SKM-1 (cell line): ENCODE measurements around the gene DALRD3.
"Not testable (repeated sequence)": the region's sequence is repeated elsewhere in the genome, so short reads cannot be mapped to it uniquely, and the experiment has no call there.

ENCODE experiments used
- DNase-seq: peaks from one replicate; lab custom pipeline; 2025; ENCODE audit not compliant: unreplicated experiment; lab: John Stamatoyannopoulos, UW

DALRD3 gene

DNA sequence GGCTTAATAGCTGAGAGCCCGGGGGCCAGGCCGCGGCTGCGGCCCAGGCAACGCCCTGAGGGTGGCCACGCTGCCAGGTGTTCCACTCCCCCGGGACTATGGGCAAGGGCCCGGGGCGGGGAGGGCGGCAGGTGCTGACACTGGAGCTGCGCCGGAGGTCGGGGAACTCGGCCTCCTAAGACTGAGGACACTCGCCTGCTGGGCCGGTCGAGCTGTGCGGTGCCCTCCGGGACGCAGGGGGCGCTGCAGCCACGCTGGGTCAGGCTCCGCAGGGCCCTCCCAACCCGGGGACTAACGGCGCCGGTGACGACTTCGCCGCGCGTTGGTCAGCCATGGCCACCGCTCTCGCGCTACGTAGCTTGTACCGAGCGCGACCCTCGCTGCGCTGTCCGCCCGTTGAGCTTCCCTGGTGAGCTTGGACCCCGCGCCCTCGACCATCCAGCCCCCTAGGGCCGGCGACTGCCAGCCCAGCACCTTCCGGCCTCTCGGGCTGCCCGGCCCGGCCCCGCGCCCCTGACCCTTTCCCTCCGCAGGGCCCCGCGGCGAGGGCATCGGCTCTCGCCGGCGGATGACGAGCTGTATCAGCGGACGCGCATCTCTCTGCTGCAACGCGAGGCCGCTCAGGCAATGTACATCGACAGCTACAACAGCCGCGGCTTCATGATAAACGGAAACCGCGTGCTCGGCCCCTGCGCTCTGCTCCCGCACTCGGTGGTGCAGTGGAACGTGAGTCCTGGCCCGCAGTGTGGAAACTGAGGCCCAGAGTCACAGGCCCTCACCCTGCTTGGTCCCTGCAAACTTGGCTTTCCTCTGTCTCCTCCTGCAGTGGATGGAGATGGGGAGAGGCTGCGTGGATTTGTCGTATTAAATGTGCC, 3.7 kb upstream of the DALRD3 start, which contains the start of gene NDUFAF3:
NDUFAF3 (plus strand) TSS at position 309 of the 875 bp plus-strand sequence; CDS start at position 333, 24 bp downstream.
- DNase-seq: peak; percentile 56

DNA sequence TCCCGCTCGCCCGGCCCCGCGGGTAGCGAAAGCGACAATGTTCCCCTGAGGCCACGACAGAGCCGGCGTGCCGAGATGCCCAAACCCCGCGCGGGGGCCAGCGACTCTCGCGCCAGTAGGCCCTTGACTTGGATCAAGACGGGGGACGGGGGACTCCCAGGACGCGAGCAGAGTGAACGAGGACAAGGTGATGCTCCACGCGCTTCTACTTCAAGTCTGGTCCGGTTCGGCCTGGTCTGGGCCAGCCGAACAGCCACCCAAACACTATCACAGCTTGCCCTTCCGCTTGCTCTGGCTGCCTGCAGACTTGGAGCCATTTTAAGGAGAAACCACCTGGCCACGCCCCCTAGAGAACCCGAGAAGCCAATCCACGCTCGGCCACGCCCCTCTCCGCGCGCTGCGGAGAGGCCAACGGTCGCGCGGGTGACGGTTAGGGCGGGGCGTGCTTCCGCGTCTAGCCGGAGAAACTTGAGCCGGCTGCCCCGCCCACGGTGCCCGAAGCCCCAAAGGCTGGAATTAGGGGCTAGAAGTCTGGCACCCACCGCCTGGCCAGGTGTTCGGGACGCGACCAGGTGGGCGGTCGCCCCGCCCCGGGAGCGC, 2.9 kb upstream of the DALRD3 start:
- DNase-seq: peak; percentile 93

DNA sequence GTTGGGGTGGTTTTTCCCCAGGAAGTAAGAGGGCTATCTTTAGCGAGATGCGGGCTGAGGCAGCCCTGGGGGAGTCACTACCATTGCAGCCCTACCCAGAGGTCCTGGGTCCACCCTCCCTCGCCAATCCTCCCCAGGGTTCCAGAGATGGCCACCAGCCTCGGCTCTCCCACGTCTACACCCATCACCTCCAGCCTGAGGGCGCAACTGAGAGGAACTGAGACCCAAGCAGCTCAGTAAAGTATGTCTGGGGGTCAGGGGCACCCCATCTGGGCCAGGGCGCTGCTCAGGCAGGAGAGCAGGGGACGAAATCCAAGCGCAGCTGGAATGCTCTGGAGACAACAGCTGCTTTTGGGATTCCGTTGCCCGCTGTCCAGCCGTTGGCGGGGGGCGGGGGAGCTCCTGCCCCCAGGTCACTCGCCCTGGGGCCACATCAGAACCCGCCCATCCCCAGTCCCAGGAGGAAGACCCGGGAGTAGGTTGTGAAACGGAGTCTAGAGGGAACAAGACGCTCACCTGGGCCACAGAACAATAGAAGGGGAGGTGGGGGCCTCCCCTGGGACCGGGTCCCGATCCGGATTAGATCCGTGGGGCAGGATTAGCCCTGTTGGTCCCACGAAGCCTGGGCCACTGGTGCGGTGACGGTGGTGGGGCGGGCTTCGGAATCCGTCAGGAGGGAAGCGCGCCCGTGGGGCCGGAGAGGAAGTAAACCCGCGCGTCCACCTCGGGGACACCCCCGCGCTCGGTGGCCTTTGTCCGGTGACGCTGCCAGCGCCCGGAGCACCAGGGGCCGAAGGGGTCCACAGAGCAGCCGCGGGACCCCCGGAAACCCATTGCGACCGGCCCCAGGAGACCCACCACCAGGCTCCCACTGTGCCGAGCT, 2.2 kb upstream of the DALRD3 start:
- peak; percentile 22 for DNase-seq

DNA sequence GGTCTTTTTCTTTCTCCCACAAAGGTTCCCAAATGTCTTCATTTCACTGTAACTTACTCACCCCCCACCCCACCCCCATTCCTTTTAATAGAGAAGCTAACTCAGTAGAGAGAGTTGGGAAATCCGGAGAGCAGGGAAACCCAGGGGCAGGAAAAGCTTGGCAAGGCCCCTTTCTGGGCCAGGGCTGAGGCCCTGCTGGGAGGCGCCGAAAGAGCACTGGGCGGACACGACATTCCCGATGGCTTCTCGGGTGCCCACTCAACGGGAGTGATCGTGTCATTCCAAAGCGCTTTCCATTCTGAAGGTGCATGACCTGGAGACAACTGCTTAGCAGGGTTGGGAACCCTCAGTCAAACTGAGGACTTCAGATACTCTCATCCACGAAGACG, 1.6 kb upstream of the DALRD3 start:
- DNase-seq: no peak

DNA sequence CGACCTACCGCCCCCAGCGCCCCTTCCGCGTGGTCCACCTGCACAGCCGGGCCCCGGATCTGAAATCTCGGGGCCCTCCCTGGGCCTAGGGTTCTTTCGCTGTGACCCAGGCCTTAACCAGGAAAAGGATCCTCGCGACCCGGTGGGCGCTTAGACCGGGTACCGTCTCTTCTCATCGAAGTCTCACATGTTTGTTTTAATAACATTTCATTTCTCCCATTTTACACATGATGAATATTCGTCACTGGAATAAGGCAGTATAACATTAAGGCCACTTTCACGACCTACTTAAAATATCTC, 277 bp upstream of the DALRD3 start:
- no peak for DNase-seq

DNA sequence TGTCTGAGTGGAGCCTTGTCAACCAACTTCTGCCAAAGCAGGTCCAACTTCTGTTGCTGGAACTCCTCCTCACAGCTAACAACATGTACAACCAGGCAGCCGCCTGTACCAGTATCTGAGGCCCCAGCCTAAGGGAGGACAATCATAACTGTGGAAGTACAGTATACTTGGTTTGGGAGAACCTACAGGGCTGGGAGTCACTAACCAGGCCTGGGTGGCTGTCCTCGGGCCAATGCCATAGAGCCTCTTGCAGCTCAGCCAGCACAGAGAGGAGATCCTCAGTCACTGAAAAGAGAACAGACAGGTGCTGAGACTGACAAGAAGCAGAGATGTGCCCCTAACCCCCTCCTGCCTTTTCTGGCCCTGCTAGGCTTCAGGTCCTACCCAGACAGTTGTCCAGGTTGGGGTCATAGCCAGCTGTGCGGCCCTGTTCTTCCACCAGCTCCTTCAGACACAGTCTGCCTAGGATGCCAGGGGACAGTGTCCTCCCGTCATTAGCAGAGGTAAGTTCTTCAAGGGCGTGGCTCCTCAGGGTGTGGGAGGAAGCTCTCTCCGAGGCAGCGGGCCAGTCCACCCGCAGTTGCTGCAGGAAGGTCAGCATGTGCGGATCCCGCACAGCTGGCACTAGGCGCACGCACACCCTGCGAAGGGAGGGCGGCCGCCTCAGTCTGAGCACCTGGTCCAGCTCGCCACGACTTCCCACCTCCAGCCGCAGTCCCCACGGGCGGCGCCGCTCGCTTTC, 980 bp downstream of the DALRD3 start:
- no peak for DNase-seq

DNA sequence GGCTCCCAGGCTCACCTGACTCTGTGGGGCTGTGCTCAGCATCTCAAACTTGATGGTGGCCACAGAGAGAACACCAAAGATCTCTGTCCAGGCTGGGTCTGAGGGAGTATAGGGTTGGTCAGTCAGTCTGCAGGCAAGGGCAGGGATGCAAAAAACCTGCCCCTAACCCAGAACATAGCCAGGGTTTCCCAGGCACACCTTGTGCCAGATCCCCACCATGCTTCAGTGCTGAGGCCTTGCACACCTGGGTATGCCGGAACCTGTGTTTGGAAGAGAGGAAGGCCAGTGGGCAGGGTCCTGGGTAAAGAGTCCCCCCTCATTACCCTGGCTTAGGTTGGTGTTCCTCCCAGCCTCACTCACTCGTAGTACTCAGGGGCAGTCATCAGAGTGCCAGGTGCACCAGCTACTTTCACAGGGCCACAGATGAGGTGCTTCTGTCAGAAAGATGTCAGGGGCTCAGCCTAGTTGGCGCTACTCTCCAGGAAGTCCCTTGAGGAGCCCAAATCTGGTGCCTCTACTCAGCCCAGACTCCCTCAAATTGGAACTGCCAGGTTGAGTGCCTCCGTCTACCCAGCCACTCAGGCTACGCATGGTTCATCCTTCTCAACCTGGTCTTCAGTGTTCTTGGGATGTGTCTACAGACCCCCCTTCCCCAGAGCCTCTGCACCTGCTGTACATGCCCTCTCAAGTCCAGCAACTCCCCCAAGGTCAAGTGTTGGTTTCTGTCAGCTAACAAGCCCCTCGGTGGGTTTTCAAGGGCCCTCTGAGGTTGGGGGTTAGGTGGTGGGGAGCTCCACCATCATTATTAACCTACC, 1.8 kb downstream of the DALRD3 start:
- no peak for DNase-seq

DNA sequence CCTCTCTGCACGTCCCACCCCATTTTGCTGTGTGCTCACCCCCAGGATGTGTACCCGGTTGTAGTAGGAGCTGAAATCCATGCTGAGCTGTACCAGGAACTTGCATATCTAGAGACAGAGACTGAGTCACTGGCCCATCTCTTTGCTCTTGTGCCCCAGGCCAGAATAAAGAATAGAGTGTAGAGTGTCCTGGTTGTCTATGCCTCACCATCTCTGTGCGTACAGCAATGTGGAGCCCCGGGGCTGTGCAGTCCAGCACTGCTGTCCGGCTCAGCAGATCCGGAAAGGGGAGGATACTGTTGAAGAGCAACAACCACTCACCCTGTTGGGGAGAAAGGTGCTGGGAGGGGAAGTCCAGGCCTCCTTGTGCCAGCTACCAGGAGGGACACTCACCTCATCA, 2.6 kb downstream of the DALRD3 start:
- DNase-seq: no peak

DNA sequence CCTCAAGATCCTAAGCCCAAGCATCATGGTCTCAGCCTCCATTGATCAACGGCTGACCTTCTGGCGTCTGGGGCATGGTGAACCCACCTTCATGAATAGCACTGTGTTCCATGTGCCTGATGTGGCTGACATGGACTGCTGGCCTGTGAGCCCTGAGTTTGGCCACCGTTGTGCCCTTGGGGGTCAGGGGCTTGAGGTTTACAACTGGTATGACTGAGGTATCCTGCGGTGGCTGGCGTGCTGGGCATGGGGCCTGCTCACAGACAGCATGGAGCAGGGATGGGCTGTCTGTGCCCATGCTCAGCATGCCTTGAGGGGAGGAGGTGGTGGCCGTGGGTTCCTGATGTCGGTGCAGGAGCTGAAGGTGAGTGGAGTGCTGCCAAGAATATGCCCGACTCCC, 3.3 kb downstream of the DALRD3 start:
- DNase-seq: no peak

DNA sequence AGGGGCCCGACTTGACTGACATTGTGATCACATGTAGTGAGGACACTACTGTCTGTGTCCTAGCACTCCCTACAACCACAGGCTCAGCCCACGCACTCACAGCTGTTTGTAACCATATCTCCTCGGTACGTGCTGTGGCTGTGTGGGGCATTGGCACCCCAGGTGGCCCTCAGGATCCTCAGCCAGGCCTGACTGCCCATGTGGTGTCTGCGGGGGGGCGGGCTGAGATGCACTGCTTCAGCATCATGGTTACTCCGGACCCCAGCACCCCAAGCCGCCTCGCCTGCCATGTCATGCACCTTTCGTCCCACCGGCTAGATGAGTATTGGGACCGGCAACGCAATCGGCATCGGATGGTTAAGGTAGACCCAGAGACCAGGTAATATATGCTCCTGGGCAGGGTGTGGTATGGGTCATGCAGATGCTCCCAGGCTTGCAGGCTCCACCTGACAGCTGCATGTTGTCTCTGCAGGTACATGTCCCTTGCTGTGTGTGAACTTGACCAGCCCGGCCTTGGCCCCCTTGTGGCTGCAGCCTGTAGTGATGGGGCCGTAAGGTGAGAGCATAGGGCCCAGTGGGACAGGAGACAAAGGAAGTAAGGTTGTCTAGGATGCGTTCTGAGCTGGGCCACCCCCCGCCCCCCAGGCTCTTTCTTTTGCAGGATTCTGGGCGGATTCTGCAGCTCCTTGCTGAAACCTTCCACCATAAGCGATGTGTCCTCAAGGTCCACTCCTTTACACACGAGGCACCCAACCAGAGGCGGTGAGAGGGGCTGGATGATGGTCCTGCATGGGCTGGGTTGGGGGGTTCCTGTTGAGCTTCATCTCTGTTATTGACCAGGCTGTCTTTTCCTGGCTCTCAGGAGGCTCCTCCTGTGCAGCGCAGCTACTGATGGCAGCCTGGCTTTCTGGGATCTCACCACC, 4.4 kb downstream of the DALRD3 start:
- DNase-seq: no peak

DNA sequence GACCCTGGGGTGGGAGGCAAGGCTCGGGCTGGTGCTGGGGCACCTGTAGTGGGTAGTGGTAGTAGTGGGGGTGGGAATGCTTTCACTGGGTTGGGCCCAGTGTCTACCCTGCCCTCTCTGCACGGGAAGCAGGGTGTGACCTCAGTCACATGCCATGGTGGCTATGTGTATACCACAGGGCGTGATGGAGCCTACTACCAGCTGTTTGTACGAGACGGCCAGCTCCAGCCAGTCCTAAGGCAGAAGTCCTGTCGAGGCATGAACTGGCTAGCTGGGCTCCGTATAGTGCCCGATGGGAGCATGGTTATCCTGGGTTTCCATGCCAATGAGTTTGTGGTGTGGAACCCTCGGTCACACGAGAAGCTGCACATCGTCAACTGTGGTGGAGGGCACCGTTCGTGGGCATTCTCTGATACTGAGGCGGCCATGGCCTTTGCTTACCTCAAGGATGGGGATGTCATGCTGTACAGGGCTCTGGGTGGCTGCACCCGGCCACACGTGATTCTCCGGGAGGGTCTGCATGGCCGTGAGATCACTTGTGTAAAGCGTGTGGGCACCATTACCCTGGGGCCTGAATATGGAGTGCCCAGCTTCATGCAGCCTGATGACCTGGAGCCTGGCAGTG, 5.2 kb downstream of the DALRD3 start:
- DNase-seq: no peak

DNA sequence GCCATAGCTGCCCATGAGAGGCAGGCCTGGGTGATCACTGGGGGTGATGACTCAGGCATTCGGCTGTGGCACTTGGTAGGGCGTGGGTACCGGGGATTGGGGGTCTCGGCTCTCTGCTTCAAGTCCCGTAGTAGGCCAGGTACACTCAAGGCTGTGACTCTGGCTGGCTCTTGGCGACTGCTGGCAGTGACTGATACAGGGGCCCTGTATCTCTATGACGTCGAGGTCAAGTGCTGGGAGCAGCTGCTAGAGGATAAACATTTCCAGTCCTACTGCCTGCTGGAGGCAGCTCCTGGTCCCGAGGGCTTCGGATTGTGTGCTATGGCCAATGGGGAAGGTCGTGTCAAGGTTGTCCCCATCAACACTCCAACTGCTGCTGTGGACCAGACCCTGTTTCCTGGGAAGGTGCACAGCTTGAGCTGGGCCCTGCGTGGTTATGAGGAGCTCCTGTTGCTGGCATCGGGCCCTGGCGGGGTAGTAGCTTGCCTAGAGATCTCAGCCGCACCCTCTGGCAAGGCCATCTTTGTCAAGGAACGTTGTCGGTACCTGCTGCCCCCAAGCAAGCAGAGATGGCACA, 5.9 kb downstream of the DALRD3 start:
- DNase-seq: no peak

DNA sequence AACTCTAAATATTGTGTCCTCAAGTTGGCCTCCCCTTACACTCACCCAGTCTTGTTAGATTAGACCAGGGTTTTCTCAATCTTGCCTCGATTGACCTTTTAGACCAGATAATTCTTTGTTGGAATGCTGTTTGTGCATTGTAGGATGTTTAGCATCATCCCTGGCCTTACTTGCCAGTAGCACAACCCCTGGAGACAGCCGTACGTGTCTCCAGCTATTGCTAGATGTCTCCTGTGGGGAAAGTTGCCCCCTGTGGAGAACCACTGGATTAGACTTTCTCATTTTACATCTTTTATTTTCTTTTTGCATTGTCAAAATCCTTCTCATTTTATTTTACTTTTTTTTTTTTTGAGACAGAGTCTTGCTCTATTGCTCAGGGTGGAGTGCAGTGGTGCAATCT, 9.0 kb downstream of the DALRD3 start:
- no peak for DNase-seq

DNA sequence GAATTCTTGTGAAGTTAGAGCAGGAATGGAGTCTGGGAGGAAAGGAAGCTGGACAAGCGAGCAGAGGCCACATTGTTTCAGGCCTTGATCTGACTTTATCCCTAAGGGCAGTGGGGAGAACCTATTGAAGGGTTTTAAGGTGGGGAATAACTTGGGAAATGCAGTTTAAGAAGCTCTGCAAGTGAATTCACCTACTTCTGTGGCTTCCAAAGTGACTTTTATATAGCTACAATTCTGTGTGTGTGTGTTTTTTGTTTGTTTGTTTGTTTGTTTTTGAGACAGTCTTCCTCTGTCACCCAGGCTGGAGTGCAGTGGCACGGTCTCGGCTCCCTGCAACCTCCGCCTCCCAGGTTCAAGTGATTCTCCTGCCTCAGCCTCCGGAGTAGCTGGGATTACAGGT, 9.8 kb downstream of the DALRD3 start:
- not testable (repeated sequence) for DNase-seq

DNA sequence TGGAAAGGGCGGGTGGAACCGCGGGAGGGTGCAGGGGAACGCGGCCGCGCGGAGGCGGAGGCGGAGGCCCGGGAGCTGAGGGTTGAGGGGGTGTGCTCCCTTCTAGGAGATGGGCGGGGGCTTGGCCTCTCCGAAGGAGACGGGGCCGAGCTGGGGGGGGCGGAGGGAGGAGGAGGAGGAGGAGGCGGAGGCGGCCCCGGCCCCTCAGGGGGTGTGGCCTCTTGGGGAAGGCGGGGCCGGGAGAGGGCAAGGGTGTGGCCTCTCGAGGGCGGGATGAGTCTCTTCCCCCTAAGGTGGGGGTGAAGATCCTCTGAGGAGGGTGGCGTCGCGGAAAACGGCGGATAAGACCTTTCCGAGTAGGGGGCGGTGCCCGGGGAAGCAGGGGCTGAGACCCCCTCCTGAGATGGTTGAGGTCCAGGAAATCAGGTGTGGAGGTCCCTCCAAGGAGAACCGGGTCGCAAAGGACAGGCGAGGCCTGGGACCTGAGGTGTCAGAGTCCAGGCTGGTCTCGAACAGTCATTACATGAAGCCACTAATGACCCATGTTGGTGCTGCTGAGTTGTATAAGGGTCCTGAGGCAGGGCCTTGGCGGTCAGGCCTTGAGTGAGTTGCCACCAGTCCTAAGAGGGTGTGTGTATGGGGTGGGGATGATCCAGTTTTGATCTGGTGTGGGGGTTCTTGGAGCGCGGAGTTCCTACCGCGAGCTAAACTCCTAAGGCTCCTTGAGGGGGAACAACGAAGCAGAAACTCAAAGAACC, 10.4 kb downstream of the DALRD3 start:
- peak; percentile 63 for DNase-seq

DNA sequence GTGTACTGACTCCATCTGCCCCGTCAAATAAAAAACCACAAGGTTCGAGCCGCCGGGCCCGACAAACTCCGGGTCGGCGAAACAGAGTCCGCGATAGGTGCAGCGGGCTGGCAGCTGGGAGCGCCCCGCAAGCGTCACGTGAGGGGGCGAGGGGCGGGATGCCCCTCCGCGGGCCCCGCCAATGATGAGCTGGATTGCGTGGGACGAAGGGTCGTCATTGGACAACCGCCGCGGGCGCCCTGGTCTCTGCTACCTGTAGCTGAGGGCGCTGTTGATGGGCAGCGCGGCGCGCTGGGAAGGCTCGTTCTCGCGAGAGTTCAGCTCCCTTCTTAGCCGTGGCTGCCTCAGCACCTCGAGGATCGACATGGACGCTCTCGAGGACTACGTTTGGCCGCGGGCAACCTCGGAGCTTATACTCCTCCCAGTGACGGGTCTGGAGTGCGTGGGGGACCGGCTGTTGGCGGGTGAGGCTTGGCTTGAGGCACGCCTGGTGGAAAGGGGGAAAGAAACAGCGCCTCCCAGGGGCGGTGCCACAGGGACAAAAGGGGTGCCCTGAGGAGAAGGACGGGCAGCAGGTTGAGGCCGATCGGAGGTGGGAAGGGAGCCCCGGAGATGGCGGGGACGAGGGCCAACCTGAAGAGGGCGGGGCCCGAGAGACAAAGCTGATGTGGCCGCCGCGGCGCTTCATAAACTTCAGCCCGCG, 11.2 kb downstream of the DALRD3 start, which contains the start of gene WDR6:
WDR6 (plus strand) TSS at position 324 of the 703 bp plus-strand sequence; CDS start at position 365, 41 bp downstream.
- peak; percentile 88 for DNase-seq
